Stimulated activated CD4-positive, alpha-beta T cell treated with anti-CD3 and anti-CD28 coated beads, TNF-alpha, amount 100 ng/mL, for 4 hours (primary cell): ENCODE data around the gene FLT1.

Experiments
- DNase-seq, 3 experiments: peaks; one replicate each; pipeline ENCODE4 v3.0.0-alpha.2; 2020; ENCODE audit warnings: low read depth in 3 of 3

FLT1 gene

GRCh38 chr13:28488376-28489005 is 6.4 kb downstream of the FLT1 start:
- no peak for DNase-seq

GRCh38 chr13:28485996-28486543 is 8.9 kb downstream of the FLT1 start:
- DNase-seq: no peak

- no peak for DNase-seq
Observed at GRCh38 chr13:28485551-28485950, 9.4 kb downstream of the FLT1 start.

- no peak for DNase-seq
Observed at GRCh38 chr13:28485097-28485496, 9.8 kb downstream of the FLT1 start.

GRCh38 chr13:28483313-28483931 is 11.5 kb downstream of the FLT1 start:
- no peak for DNase-seq

- no peak for DNase-seq
Observed at GRCh38 chr13:28479005-28479404, 15.9 kb downstream of the FLT1 start.

GRCh38 chr13:28478127-28478526 is 16.8 kb downstream of the FLT1 start:
- no peak for DNase-seq

- no peak for DNase-seq
Observed at GRCh38 chr13:28477709-28477973, 17.3 kb downstream of the FLT1 start.

GRCh38 chr13:28476919-28477708 is 17.8 kb downstream of the FLT1 start:
- DNase-seq: no peak

GRCh38 chr13:28475916-28476725 is 18.8 kb downstream of the FLT1 start:
- no peak for DNase-seq

- no peak for DNase-seq
Observed at GRCh38 chr13:28474491-28475134, 20.3 kb downstream of the FLT1 start.

- DNase-seq: no peak
Observed at GRCh38 chr13:28473044-28473443, 21.9 kb downstream of the FLT1 start.

- DNase-seq: no peak
Observed at GRCh38 chr13:28471421-28471820, 23.5 kb downstream of the FLT1 start.

GRCh38 chr13:28470296-28470695 is 24.6 kb downstream of the FLT1 start:
- no peak for DNase-seq

- DNase-seq: no peak
Observed at GRCh38 chr13:28469316-28469715, 25.6 kb downstream of the FLT1 start.

GRCh38 chr13:28468023-28468915 is 26.7 kb downstream of the FLT1 start:
- no peak for DNase-seq

- DNase-seq: no peak
Observed at GRCh38 chr13:28467034-28467433, 27.9 kb downstream of the FLT1 start.

- no peak for DNase-seq
Observed at GRCh38 chr13:28466151-28466550, 28.8 kb downstream of the FLT1 start.

GRCh38 chr13:28464861-28465460 is 30.0 kb downstream of the FLT1 start:
- no peak for DNase-seq

- no peak for DNase-seq
Observed at GRCh38 chr13:28463481-28463880, 31.4 kb downstream of the FLT1 start.
